ENCODE results near the gene RMRP.

Gene RMRP

GRCh38 chr9:35691757-35692301 lies 34.0 kb upstream of the RMRP start:
- Histone ChIP-seq H2AFZ (ENCODE audit: low read length) (no peak overlapping the region), H3K27me3 (ENCODE audit: insufficient read depth, low read length) (no peaks in the 10 kb centered on the region), H4K20me1 (ENCODE audit: insufficient read depth, low read length) (no peaks in the 10 kb centered on the region), H3K4me2 (ENCODE audit: low read length) (no peak overlapping the region), H3K79me2 (ENCODE audit: insufficient read depth, low read length) (no peaks in the 10 kb centered on the region), H3K9ac (ENCODE audit: low read length) (no peak overlapping the region), H3K9me3 (ENCODE audit: low read length) (no peaks in the 10 kb centered on the region), H3K4me1 (ENCODE audit: insufficient read depth, low read length, severe bottlenecking) (peaks cover 32% of the 10 kb centered on the region), H3K27ac (ENCODE audit: low read depth, low read length, poor library complexity, severe bottlenecking) (no peak overlapping the region), H3F3A (ENCODE audit: insufficient read depth, low read length) (0 out of 2 replicates have a peak, but pooled peaks cover 3% of the 10 kb centered on the region), H3K4me3 (ENCODE audit: low read depth, low read length, poor library complexity, severe bottlenecking) (no peak overlapping the region), H3K9me2 (ENCODE audit: low read depth, low read length) (no peaks in the 10 kb centered on the region), H3K36me3 (ENCODE audit: insufficient read depth, low read length) (peaks cover 12% of the 10 kb centered on the region; the same call in 1 of the 2 replicates)
- TF ChIP-seq, protein P1, sequence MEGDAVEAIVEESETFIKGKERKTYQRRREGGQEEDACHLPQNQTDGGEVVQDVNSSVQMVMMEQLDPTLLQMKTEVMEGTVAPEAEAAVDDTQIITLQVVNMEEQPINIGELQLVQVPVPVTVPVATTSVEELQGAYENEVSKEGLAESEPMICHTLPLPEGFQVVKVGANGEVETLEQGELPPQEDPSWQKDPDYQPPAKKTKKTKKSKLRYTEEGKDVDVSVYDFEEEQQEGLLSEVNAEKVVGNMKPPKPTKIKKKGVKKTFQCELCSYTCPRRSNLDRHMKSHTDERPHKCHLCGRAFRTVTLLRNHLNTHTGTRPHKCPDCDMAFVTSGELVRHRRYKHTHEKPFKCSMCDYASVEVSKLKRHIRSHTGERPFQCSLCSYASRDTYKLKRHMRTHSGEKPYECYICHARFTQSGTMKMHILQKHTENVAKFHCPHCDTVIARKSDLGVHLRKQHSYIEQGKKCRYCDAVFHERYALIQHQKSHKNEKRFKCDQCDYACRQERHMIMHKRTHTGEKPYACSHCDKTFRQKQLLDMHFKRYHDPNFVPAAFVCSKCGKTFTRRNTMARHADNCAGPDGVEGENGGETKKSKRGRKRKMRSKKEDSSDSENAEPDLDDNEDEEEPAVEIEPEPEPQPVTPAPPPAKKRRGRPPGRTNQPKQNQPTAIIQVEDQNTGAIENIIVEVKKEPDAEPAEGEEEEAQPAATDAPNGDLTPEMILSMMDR (IDR thresholded peaks at IDR 0.05; ENCODE audit: low read length): no peak
- no peak for TF ChIP-seq EZH2 (IDR thresholded peaks at IDR 0.05; ENCODE audit: borderline replicate concordance, low read length)

- Histone ChIP-seq H2AFZ (ENCODE audit: low read length) (no peak overlapping the region), H3K27ac (ENCODE audit: low read depth, low read length, poor library complexity, severe bottlenecking) (no peak overlapping the region)
These were observed 33.5 kb upstream of the RMRP start for GRCh38 chr9:35691334-35691650.

GRCh38 chr9:35690614-35691333 lies 33.0 kb upstream of the RMRP start:
- H3K79me2 ChIP-seq (ENCODE audit: insufficient read depth, low read length): no peaks in the 10 kb centered on the region
- no peak overlapping the region for H3K27ac ChIP-seq (ENCODE audit: low read depth, low read length, poor library complexity, severe bottlenecking)
- H3K4me1 ChIP-seq (ENCODE audit: insufficient read depth, low read length, severe bottlenecking): peaks cover 37% of the 10 kb centered on the region
- no peaks in the 10 kb centered on the region for H3K9me3 ChIP-seq (ENCODE audit: low read length)
- no peaks in the 10 kb centered on the region for H3K9me2 ChIP-seq (ENCODE audit: low read depth, low read length)
- H3K27me3 ChIP-seq (ENCODE audit: insufficient read depth, low read length): no peaks in the 10 kb centered on the region
- peaks cover 3% of the 10 kb centered on the region; the same call in 1 of the 2 replicates for H3K36me3 ChIP-seq (ENCODE audit: insufficient read depth, low read length)
- H3K4me3 ChIP-seq (ENCODE audit: low read depth, low read length, poor library complexity, severe bottlenecking): peak overlapping the region; percentile 66
- peak overlapping the region; percentile 81 for H3K4me2 ChIP-seq (ENCODE audit: low read length)
- TF ChIP-seq, protein P1 (IDR thresholded peaks at IDR 0.05; ENCODE audit: low read length): no peak
- no peaks in the 10 kb centered on the region for H4K20me1 ChIP-seq (ENCODE audit: insufficient read depth, low read length)
- no peak overlapping the region for H2AFZ ChIP-seq (ENCODE audit: low read length)
- 0 out of 2 replicates have a peak, but pooled peaks cover 3% of the 10 kb centered on the region for H3F3A ChIP-seq (ENCODE audit: insufficient read depth, low read length)
- H3K9ac ChIP-seq (ENCODE audit: low read length): peak overlapping the region; percentile 63

More at GRCh38 chr9:35691334-35691650, 33.5 kb upstream of the RMRP start:
- Histone ChIP-seq H3K36me3 (ENCODE audit: insufficient read depth, low read length) (peaks cover 8% of the 10 kb centered on the region; the same call in 1 of the 2 replicates), H3K27me3 (ENCODE audit: insufficient read depth, low read length) (no peaks in the 10 kb centered on the region), H3K79me2 (ENCODE audit: insufficient read depth, low read length) (no peaks in the 10 kb centered on the region), H3K9ac (ENCODE audit: low read length) (no peak overlapping the region; the same call in 1 of the 2 replicates), H3F3A (ENCODE audit: insufficient read depth, low read length) (0 out of 2 replicates have a peak, but pooled peaks cover 3% of the 10 kb centered on the region), H3K4me2 (ENCODE audit: low read length) (peak overlapping the region; percentile 81), H3K4me1 (ENCODE audit: insufficient read depth, low read length, severe bottlenecking) (peaks cover 37% of the 10 kb centered on the region), H3K4me3 (ENCODE audit: low read depth, low read length, poor library complexity, severe bottlenecking) (peak overlapping the region; percentile 66), H3K9me2 (ENCODE audit: low read depth, low read length) (no peaks in the 10 kb centered on the region), H4K20me1 (ENCODE audit: insufficient read depth, low read length) (no peaks in the 10 kb centered on the region), H3K9me3 (ENCODE audit: low read length) (no peaks in the 10 kb centered on the region)
- TF ChIP-seq, protein P1 (IDR thresholded peaks at IDR 0.05; ENCODE audit: low read length): no peak
- no peak for TF ChIP-seq EZH2 (IDR thresholded peaks at IDR 0.05; ENCODE audit: borderline replicate concordance, low read length)

Data from OCI-LY1 (cell line).